ENCODE measurements around the gene SAMD4A.

- TF ChIP-seq EZH2 (IDR thresholded peaks at IDR 0.05; ENCODE audit: insufficient read depth, poor library complexity, severe bottlenecking) (no peak), EZH2phosphoT487 (IDR thresholded peaks at IDR 0.05; ENCODE audit: insufficient read depth, low read depth) (no peak)
These were observed 225.4 kb downstream of the SAMD4A start for GRCh38 chr14:54792288-54792687.
